ENCODE data around the gene NDUFS6. TPM values are rescaled to one million over a fixed set of nuclear protein-coding genes. Genes with fewer than 3 reads are reported as not detected.
"Not testable (repeated sequence)": the region's sequence is repeated elsewhere in the genome, so short reads cannot be mapped to it uniquely, and the experiment has no call there.

The NDUFS6 gene
- total RNA-seq, 4 donors from 2014 or later = 54.7 to 66.4 (median 55.7) TPM

DNA sequence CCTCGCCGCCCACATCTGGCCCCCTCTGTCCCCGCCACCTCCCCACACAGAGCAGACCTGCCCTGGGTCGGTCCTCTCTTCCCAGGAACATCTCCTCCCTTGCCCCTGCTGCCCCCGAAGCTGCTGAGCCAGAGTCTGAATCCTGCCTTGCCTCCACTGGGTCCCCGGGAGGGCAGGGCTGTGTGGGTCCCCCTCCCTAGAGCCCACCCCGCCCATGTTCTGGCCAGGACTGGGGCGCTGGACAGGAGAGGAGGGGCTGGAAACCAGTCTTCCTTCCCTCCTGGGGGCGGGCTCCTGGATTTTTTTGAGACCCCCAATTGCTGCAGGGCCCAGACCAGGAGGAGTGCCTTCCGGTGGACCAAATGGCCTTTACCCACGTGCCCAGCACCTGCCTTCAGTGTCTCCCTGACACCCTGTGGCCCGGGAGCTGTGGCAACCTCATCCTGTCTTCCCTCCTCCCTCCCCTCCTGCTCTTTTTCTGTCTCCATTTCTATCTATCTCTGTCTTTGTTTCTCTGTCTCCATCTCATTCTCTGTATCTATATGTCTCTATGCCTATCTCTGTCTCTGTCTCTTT lies 13.6 kb upstream of the NDUFS6 start:
- WGBS = 85% methylated on average over 7 of the region's 12 CpGs
- no peak overlapping the region for H3K4me3 ChIP-seq
- no peaks in the 10 kb centered on the region for H3K36me3 ChIP-seq

GRCh38 chr5:1788200-1788599 lies 13.0 kb upstream of the NDUFS6 start:
- TF ChIP-seq POLR2A (IDR thresholded peaks at IDR 0.05; ENCODE audit: low read depth) (no peak), CTCF (IDR thresholded peaks at IDR 0.05) (no peak), POLR2AphosphoS5 (IDR thresholded peaks at IDR 0.05) (no peak), EP300 (IDR thresholded peaks at IDR 0.05) (no peak)
- H3K36me3 ChIP-seq = no peaks in the 10 kb centered on the region
- intact Hi-C loops (cut with DNase I) = no loop called here
- no peak overlapping the region for H3K4me3 ChIP-seq
- H3K4me1 ChIP-seq = peaks cover 0 to 5% (median 4%) of the 10 kb centered on the region in 4 donors
- WGBS = 85% methylated on average over 7 of the region's 7 CpGs
- H3K27me3 ChIP-seq = peaks cover 0 to 51% (median 0%) of the 10 kb centered on the region in 4 donors
- H3K9me3 ChIP-seq = no peaks in the 10 kb centered on the region
- no peak overlapping the region for H3K27ac ChIP-seq (replicated peaks in 1 of 4)
- no peak for DNase-seq (ENCODE audit: extremely low spot score)

More for the DNA sequence above, 13.6 kb upstream of the NDUFS6 start:
- Histone ChIP-seq H3K27me3 (peaks cover 0 to 58% (median 0%) of the 10 kb centered on the region in 4 donors), H3K9me3 (no peaks in the 10 kb centered on the region), H3K27ac (replicated peaks in 1 of 4) (no peak overlapping the region), H3K4me1 (peaks cover 0 to 5% (median 4%) of the 10 kb centered on the region in 4 donors)
- DNase-seq (ENCODE audit: extremely low spot score) = no peak
- intact Hi-C loops (cut with DNase I) = no loop called here
- TF ChIP-seq CTCF (IDR thresholded peaks at IDR 0.05) = no peak
- no peak for TF ChIP-seq POLR2A (IDR thresholded peaks at IDR 0.05; ENCODE audit: low read depth)
- no peak for TF ChIP-seq POLR2AphosphoS5 (IDR thresholded peaks at IDR 0.05)
- TF ChIP-seq EP300 (IDR thresholded peaks at IDR 0.05) = no peak

DNA sequence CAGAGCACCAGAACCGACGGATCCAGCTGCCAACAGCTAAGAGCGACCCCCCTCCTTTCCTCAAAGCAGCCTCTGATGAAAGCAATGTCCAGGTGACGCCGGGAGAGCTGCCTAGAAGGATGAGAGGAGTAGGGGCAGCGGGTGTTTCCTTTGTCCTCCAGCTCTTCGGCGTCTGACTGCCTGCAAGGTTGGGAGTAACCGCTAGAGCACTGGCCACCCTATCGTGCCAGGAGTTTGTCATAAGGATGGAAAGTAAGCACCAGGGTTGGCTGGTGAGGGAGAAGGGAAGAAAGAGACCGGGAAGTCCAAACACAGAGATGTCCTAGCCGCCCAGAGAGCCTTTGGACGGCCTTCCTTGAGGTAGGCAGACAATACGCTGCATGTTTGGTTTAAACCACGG lies 12.4 kb upstream of the NDUFS6 start:
- no peak for DNase-seq (ENCODE audit: extremely low spot score)
- Histone ChIP-seq H3K4me3 (no peak overlapping the region), H3K9me3 (no peaks in the 10 kb centered on the region), H3K27ac (replicated peaks in 1 of 4) (no peak overlapping the region), H3K27me3 (peaks cover 0 to 47% (median 0%) of the 10 kb centered on the region in 4 donors), H3K4me1 (peaks cover 0 to 9% (median 4%) of the 10 kb centered on the region in 4 donors), H3K36me3 (no peaks in the 10 kb centered on the region)
- intact Hi-C loops (cut with DNase I) = no loop called here
- TF ChIP-seq POLR2AphosphoS5 (IDR thresholded peaks at IDR 0.05) (no peak), EP300 (IDR thresholded peaks at IDR 0.05) (no peak), CTCF (IDR thresholded peaks at IDR 0.05) (no peak), POLR2A (IDR thresholded peaks at IDR 0.05; ENCODE audit: low read depth) (no peak)
- WGBS = 85% methylated on average over 14 of the region's 15 CpGs

DNA sequence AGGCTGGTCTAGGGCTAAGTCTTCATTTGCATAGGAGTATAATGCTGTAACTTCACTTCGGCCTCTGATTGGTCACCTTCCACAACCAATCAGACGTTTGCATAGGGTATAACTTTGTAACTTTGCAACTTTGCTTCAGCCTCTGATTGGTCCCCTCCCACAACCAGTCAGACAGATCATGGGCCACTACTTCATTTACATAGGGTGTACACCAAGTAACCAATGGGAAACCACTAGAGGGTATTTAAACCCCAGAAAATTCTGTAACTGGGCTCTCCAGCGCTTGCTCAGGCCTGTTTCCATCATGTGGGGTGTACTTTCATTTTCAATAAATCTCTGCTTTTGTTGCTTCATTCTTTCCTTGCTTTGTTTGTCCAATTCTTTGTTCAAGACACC lies 11.8 kb upstream of the NDUFS6 start:
- H3K27ac ChIP-seq (replicated peaks in 1 of 4); DNase-seq (ENCODE audit: extremely low spot score): not testable (repeated sequence)

GRCh38 chr5:1789834-1790471 lies 11.3 kb upstream of the NDUFS6 start:
- 37% methylated on average over 10 of the region's 10 CpGs for WGBS
- no peak for DNase-seq (ENCODE audit: extremely low spot score)
- intact Hi-C loops (cut with DNase I) = no loop called here

More for the DNA sequence above, 11.8 kb upstream of the NDUFS6 start:
- H3K4me3 ChIP-seq; intact Hi-C loops (cut with DNase I); H3K36me3 ChIP-seq; H3K4me1 ChIP-seq; H3K9me3 ChIP-seq: not testable (repeated sequence)
- WGBS = 94% methylated on average over 3 of the region's 3 CpGs
- peaks cover 0 to 41% (median 0%) of the 10 kb centered on the region in 4 donors for H3K27me3 ChIP-seq

More at GRCh38 chr5:1789834-1790471, 11.3 kb upstream of the NDUFS6 start:
- H3K9me3 ChIP-seq = no peaks in the 10 kb centered on the region
- no peak overlapping the region for H3K27ac ChIP-seq (replicated peaks in 1 of 4)
- peaks cover 0 to 9% (median 4%) of the 10 kb centered on the region in 4 donors for H3K4me1 ChIP-seq
- no peak overlapping the region for H3K4me3 ChIP-seq
- TF ChIP-seq EP300 (IDR thresholded peaks at IDR 0.05) (no peak), CTCF (IDR thresholded peaks at IDR 0.05) (no peak), POLR2AphosphoS5 (IDR thresholded peaks at IDR 0.05) (no peak), POLR2A (IDR thresholded peaks at IDR 0.05; ENCODE audit: low read depth) (no peak)
- no peaks in the 10 kb centered on the region for H3K36me3 ChIP-seq
- H3K27me3 ChIP-seq = peaks cover 0 to 36% (median 0%) of the 10 kb centered on the region in 4 donors

Measured in esophagus muscularis mucosa (tissue), 4 donors.